ENCODE data around the gene CACNB4.

- TF ChIP-seq, protein P1, sequence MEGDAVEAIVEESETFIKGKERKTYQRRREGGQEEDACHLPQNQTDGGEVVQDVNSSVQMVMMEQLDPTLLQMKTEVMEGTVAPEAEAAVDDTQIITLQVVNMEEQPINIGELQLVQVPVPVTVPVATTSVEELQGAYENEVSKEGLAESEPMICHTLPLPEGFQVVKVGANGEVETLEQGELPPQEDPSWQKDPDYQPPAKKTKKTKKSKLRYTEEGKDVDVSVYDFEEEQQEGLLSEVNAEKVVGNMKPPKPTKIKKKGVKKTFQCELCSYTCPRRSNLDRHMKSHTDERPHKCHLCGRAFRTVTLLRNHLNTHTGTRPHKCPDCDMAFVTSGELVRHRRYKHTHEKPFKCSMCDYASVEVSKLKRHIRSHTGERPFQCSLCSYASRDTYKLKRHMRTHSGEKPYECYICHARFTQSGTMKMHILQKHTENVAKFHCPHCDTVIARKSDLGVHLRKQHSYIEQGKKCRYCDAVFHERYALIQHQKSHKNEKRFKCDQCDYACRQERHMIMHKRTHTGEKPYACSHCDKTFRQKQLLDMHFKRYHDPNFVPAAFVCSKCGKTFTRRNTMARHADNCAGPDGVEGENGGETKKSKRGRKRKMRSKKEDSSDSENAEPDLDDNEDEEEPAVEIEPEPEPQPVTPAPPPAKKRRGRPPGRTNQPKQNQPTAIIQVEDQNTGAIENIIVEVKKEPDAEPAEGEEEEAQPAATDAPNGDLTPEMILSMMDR (IDR thresholded peaks at IDR 0.05), result no peak
- no peak for TF ChIP-seq POLR2A (IDR thresholded peaks at IDR 0.05)
Measured at GRCh38 chr2:152100961-152101360, 2.1 kb upstream of the CACNB4 start.
